IPS DF 19.7 (cell line): ENCODE data around the gene PIMREG.

ENCODE experiments used
- DNase-seq: peaks from one replicate; pipeline ENCODE4 v3.0.0-alpha.2; 2013; ENCODE audit warnings: low read depth, low spot score

The PIMREG gene

GRCh38 chr17:6498356-6498755 lies 54.1 kb downstream of the PIMREG start:
- no peak for DNase-seq

DNA sequence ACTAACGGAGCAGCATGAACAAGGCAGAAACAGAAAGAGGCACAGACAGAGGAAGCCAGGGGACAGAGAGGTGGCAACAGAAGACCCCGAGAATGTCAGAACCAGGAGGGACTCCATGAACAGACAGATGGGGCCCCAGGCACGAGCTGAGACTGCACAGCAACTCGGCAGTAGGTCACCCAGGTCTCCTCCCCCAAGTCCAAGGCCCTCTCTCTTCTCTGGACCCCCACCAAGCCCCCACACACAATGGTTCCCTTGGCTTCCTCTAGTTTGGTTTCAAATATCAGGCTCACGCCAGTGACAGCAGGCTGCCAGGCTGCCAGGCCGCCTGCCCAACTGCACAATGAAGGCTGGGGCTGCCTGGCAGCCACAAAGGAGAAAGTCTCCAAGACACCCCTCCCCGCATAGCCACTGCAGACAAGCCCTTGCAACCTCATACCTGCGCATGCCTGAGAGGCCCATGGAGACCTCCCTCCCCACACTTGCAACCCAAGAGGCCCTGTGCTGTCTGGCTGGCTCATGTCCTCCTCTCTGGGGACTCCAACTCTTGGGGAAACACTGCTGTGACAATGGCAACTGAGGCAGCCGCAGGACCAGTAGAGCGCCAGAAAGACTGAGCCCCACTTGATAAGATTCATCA lies 54.8 kb downstream of the PIMREG start:
- no peak for DNase-seq
